ENCODE data around the gene FUZ.
A peak's percentile ranks its signal among the peaks of the same experiment; 100 is the strongest.

FUZ gene

GRCh38 chr19:49781394-49781793, 31.7 kb downstream of the FUZ start:
- DNase-seq (ENCODE audit: low read depth), result no peak

GRCh38 chr19:49780861-49781260, 32.2 kb downstream of the FUZ start:
- DNase-seq (ENCODE audit: low read depth), result no peak

- DNase-seq (ENCODE audit: low read depth), result no peak
Measured at GRCh38 chr19:49779731-49780555, 33.1 kb downstream of the FUZ start.

- no peak for DNase-seq (ENCODE audit: low read depth)
Measured at GRCh38 chr19:49776371-49776764, 36.7 kb downstream of the FUZ start.

- no peak for DNase-seq (ENCODE audit: low read depth)
Measured at GRCh38 chr19:49775742-49776370, 37.2 kb downstream of the FUZ start.

- no peak for DNase-seq (ENCODE audit: low read depth)
Measured at GRCh38 chr19:49774969-49775368, 38.1 kb downstream of the FUZ start.

GRCh38 chr19:49773663-49774350, 39.3 kb downstream of the FUZ start:
- no peak for DNase-seq (ENCODE audit: low read depth)

- DNase-seq (ENCODE audit: low read depth), result no peak
Measured at GRCh38 chr19:49772850-49773432, 40.2 kb downstream of the FUZ start.

GRCh38 chr19:49771674-49772139, 41.4 kb downstream of the FUZ start:
- DNase-seq (ENCODE audit: low read depth), result no peak

- DNase-seq (ENCODE audit: low read depth), result no peak
Measured at GRCh38 chr19:49770529-49770928, 42.6 kb downstream of the FUZ start.

GRCh38 chr19:49767967-49768581, 45.0 kb downstream of the FUZ start:
- DNase-seq (ENCODE audit: low read depth), result no peak

- no peak for DNase-seq (ENCODE audit: low read depth)
Measured at GRCh38 chr19:49767381-49767780, 45.7 kb downstream of the FUZ start.

GRCh38 chr19:49766930-49767299, 46.2 kb downstream of the FUZ start, which contains the start of gene AP2A1:
TSS of gene AP2A1 (plus strand) at chr19:49767001. CDS start at chr19:49767134, 133 bp downstream.
- no peak for DNase-seq (ENCODE audit: low read depth)

GRCh38 chr19:49766007-49766929, 46.8 kb downstream of the FUZ start:
- peak; percentile 100 for DNase-seq (ENCODE audit: low read depth)

- no peak for DNase-seq (ENCODE audit: low read depth)
Measured at GRCh38 chr19:49764341-49764740, 48.8 kb downstream of the FUZ start.

- no peak for DNase-seq (ENCODE audit: low read depth)
Measured at GRCh38 chr19:49763230-49763629, 49.9 kb downstream of the FUZ start, which contains the start of gene TSKS. TSS of gene TSKS (minus strand) at chr19:49763306. CDS start at chr19:49763247, 59 bp downstream.

GRCh38 chr19:49761625-49762311, 51.3 kb downstream of the FUZ start:
- DNase-seq (ENCODE audit: low read depth), result no peak

- no peak for DNase-seq (ENCODE audit: low read depth)
Measured at GRCh38 chr19:49761249-49761624, 51.9 kb downstream of the FUZ start.

- no peak for DNase-seq (ENCODE audit: low read depth)
Measured at GRCh38 chr19:49758292-49758691, 54.8 kb downstream of the FUZ start.

All from GM04504 (cell line).